Measurements from ENCODE around the gene ZP3. TPM values are rescaled to one million over a fixed set of nuclear protein-coding genes. Genes with fewer than 3 reads are reported as not detected.
"Not testable (repeated sequence)": the region's sequence is repeated elsewhere in the genome, so short reads cannot be mapped to it uniquely, and the experiment has no call there.

The ZP3 gene
- total RNA-seq, 1 donor from 2014 or later, result not detected

DNA sequence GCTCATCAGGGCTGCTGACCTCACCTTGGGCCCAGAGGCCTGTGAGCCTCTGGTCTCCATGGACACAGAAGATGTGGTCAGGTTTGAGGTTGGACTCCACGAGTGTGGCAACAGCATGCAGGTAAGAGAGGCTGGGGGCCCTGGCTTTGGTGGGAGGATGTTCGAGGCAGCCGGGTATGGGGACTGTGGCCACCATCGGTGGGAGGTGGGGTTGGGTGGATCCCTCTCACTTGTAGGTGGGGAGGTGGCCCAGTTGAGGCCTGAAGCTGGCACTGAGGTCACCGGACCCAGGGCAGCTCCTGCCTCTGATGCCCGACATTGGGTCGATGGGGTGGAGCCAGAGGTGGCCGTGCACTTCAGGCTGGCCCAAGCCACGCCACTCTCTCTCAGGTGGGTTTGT lies 406 bp downstream of the ZP3 start:
- H3K4me1 ChIP-seq (ENCODE audit: control insufficient read depth in 3 of 3, insufficient read depth in 3 of 3, low read length in 3 of 3), result peaks cover 0 to 4% (median 0%) of the 10 kb centered on the region in 3 donors
- no peak overlapping the region for H3K27ac ChIP-seq (ENCODE audit: low read depth, low read length)
- H3K4me3 ChIP-seq (ENCODE audit: low read length in 3 of 3), result no peak overlapping the region
- H3K9me3 ChIP-seq (ENCODE audit: control insufficient read depth in 3 of 3, low read length in 3 of 3), result no peaks in the 10 kb centered on the region
- no peaks in the 10 kb centered on the region for H3K36me3 ChIP-seq (ENCODE audit: control insufficient read depth in 3 of 3, insufficient read depth in 3 of 3, low read length in 3 of 3)
- peaks cover 0 to 4% (median 2%) of the 10 kb centered on the region in 3 donors for H3K27me3 ChIP-seq (ENCODE audit: control insufficient read depth in 3 of 3, insufficient read depth in 3 of 3, low read length in 3 of 3)
- no peak overlapping the region for H3K9ac ChIP-seq (ENCODE audit: low read depth in 1 of 3, low read length in 3 of 3)

DNA sequence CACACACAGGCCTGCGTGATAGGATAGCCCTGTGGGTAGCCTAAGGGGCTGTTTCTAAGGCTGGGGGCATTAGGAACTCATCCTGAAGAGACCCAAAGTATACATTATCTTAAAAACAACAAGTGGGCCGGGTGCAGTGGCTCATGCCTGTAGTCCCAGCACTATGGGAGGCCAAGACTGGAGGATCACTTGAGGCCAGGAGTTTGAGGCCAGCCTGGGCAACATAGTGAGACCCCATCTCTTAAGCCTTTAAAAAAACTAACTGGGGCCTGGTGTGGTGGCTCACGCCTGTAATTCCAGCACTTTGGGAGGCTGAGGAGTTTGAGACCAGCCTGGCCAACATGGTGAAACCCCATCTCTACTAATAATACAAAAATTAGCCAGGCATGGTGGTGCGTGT lies 808 bp downstream of the ZP3 start:
- H3K9ac ChIP-seq (ENCODE audit: low read depth in 1 of 3, low read length in 3 of 3); H3K4me1 ChIP-seq (ENCODE audit: control insufficient read depth in 3 of 3, insufficient read depth in 3 of 3, low read length in 3 of 3); H3K27me3 ChIP-seq (ENCODE audit: control insufficient read depth in 3 of 3, insufficient read depth in 3 of 3, low read length in 3 of 3); H3K36me3 ChIP-seq (ENCODE audit: control insufficient read depth in 3 of 3, insufficient read depth in 3 of 3, low read length in 3 of 3); H3K27ac ChIP-seq (ENCODE audit: low read depth, low read length); H3K4me3 ChIP-seq (ENCODE audit: low read length in 3 of 3); H3K9me3 ChIP-seq (ENCODE audit: control insufficient read depth in 3 of 3, low read length in 3 of 3): not testable (repeated sequence)

DNA sequence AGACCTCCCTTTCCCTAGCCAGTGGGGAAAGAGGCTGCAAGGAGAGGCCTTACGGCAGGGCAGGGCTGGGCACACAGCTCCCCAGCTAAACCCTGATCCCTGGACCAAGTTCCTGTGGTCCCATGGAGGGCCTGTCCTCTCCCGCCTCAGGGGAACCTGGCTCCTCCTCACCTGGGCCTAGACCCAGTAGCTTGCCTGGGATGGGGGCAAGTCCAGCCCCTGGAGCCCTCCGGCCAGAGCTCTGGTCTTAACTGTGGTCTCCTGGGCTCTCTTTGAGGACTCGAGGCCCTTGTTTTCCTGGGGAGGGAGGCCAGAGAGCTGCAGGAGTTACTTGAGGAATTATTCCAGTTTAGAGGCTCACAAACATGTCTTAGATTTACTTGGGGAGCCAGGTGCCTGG lies 1.5 kb downstream of the ZP3 start:
- H3K27ac ChIP-seq (ENCODE audit: low read depth, low read length), result no peak overlapping the region

DNA sequence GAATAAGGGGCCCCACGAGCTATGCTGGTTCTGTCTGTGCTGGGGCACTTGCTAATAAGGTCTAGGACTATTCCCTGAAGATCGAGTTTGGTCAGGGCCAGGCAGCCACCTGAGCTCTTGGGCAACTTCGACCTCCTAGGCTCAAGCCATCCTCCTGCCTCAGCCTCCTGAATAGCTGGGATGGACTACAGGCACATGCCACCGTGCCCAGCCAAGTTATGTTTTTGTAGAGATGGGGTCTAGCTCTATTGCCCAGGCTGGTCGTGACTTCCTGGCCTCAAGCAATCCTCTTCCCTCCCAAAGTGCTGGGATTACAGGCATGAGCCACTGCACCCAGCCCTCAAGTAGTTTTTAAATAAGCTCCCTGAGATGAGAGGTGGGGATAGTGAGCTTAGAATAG lies 2.9 kb downstream of the ZP3 start:
- Histone ChIP-seq H3K9me3 (ENCODE audit: control insufficient read depth in 3 of 3, low read length in 3 of 3) (no peaks in the 10 kb centered on the region), H3K4me1 (ENCODE audit: control insufficient read depth in 3 of 3, insufficient read depth in 3 of 3, low read length in 3 of 3) (peaks cover 0 to 4% (median 0%) of the 10 kb centered on the region in 3 donors), H3K4me3 (ENCODE audit: low read length in 3 of 3) (no peak overlapping the region), H3K27me3 (ENCODE audit: control insufficient read depth in 3 of 3, insufficient read depth in 3 of 3, low read length in 3 of 3) (peaks cover 0 to 4% (median 2%) of the 10 kb centered on the region in 3 donors), H3K9ac (ENCODE audit: low read depth in 1 of 3, low read length in 3 of 3) (no peak overlapping the region), H3K36me3 (ENCODE audit: control insufficient read depth in 3 of 3, insufficient read depth in 3 of 3, low read length in 3 of 3) (no peaks in the 10 kb centered on the region), H3K27ac (ENCODE audit: low read depth, low read length) (no peak overlapping the region)

More for the DNA sequence above, 1.5 kb downstream of the ZP3 start:
- peaks cover 0 to 4% (median 0%) of the 10 kb centered on the region in 3 donors for H3K4me1 ChIP-seq (ENCODE audit: control insufficient read depth in 3 of 3, insufficient read depth in 3 of 3, low read length in 3 of 3)
- H3K27me3 ChIP-seq (ENCODE audit: control insufficient read depth in 3 of 3, insufficient read depth in 3 of 3, low read length in 3 of 3), result peaks cover 0 to 4% (median 2%) of the 10 kb centered on the region in 3 donors
- no peak overlapping the region for H3K4me3 ChIP-seq (ENCODE audit: low read length in 3 of 3)
- no peaks in the 10 kb centered on the region for H3K36me3 ChIP-seq (ENCODE audit: control insufficient read depth in 3 of 3, insufficient read depth in 3 of 3, low read length in 3 of 3)
- H3K9ac ChIP-seq (ENCODE audit: low read depth in 1 of 3, low read length in 3 of 3), result no peak overlapping the region
- no peaks in the 10 kb centered on the region for H3K9me3 ChIP-seq (ENCODE audit: control insufficient read depth in 3 of 3, low read length in 3 of 3)

DNA sequence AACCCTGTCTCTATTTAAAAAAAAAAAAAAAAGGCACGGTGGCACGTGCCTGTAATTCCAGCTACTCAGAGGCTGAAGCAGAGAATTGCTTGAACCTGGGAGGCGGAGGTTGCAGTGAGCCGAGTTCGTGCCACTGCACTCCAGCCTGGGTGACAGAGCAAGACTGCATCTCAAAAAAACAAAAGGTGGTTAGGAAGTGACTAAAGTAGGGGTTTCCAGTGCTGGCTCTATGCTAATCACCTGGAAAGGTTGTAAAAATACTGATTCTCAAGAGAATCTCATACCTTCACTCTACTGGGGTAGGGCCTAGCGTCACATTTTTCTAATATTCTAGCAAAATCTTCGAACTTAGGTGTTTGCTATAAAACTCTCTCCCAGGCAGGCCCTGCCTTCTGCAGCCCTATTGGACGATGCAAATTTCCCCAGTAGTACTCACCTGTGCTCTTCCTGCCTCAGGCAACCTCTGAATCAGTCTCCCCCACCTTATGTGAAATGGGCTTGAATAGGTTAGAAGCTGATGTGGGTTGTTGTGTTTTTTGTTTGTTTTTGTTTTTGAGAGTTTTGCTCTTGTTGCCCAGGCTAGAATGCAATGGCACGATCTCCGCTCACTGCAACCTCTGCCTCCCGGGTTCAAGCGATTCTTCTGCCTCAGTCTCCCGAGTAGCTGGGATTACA lies 3.5 kb downstream of the ZP3 start:
- no peak overlapping the region for H3K9ac ChIP-seq (ENCODE audit: low read depth in 1 of 3, low read length in 3 of 3)
- no peak overlapping the region for H3K4me3 ChIP-seq (ENCODE audit: low read length in 3 of 3)
- H3K27me3 ChIP-seq (ENCODE audit: control insufficient read depth in 3 of 3, insufficient read depth in 3 of 3, low read length in 3 of 3), result peaks cover 0 to 2% (median 1%) of the 10 kb centered on the region in 3 donors
- peaks cover 0 to 4% (median 0%) of the 10 kb centered on the region in 3 donors for H3K4me1 ChIP-seq (ENCODE audit: control insufficient read depth in 3 of 3, insufficient read depth in 3 of 3, low read length in 3 of 3)
- no peaks in the 10 kb centered on the region for H3K9me3 ChIP-seq (ENCODE audit: control insufficient read depth in 3 of 3, low read length in 3 of 3)
- no peaks in the 10 kb centered on the region for H3K36me3 ChIP-seq (ENCODE audit: control insufficient read depth in 3 of 3, insufficient read depth in 3 of 3, low read length in 3 of 3)
- no peak overlapping the region for H3K27ac ChIP-seq (ENCODE audit: low read depth, low read length)

DNA sequence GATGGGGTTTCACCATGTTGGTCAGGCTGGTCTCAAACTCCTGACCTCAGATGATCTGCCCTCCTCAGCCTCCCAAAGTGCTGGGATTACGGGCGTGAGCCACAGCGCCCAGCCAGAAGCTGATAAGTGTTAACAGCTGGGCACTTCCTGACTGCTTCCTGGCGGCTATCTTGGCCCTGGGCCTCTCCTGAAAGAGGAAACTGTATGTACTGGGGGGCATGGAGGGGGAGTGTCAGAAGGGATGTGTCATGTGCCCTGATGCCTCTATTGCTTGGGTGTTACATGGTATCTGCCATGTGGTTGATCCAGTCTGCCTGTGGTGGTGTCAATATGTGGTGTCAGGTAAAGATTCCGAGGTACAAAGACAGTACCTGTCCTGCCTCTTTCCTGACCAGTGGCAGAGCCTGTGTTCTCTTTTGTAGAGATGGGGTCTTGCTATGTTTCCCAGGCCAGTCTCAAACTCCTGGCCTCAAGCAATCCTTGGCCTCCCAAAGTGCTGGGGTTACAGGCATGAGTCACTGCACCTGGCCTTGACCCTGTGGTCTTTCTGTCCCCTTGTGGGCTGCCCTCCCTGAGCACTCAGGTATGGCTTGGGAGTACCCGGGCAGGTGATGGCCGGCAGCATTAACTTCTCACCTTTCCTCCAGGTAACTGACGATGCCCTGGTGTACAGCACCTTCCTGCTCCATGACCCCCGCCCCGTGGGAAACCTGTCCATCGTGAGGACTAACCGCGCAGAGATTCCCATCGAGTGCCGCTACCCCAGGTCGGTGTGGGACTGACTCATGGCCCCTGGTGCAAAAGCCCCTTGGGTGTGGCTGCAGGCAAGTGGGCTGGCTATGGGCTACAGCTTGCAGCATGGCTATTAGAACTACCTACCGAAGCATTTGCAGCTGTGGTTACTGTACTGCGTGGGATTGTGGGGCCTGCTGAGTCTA lies 4.4 kb downstream of the ZP3 start:
- no peak overlapping the region for H3K9ac ChIP-seq (ENCODE audit: low read depth in 1 of 3, low read length in 3 of 3)
- no peak overlapping the region for H3K27ac ChIP-seq (ENCODE audit: low read depth, low read length)
- no peak overlapping the region for H3K4me3 ChIP-seq (ENCODE audit: low read length in 3 of 3)
- no peaks in the 10 kb centered on the region for H3K36me3 ChIP-seq (ENCODE audit: control insufficient read depth in 3 of 3, insufficient read depth in 3 of 3, low read length in 3 of 3)
- H3K9me3 ChIP-seq (ENCODE audit: control insufficient read depth in 3 of 3, low read length in 3 of 3), result no peaks in the 10 kb centered on the region
- peaks cover 0 to 2% (median 0%) of the 10 kb centered on the region in 3 donors for H3K27me3 ChIP-seq (ENCODE audit: control insufficient read depth in 3 of 3, insufficient read depth in 3 of 3, low read length in 3 of 3)
- H3K4me1 ChIP-seq (ENCODE audit: control insufficient read depth in 3 of 3, insufficient read depth in 3 of 3, low read length in 3 of 3), result peaks cover 0 to 4% (median 0%) of the 10 kb centered on the region in 3 donors

DNA sequence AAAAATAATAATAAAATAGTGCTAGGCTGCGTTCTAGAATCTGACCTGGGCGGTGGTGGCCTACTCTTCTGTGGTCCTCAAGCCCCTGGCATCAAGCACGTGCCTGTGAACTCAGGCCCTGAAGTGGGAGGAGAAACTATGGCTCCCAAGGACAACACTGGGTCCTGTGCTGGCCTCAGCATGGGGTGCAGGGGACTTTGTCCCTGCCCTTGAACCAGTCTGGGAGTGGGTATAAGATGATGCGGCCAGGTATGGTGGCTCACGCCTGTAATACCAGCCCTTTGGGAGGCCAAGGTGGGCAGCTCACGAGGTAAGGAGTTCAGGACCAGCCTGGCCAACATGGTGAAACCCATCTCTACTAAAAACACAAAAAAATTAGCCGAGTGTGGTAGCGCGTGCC lies 5.5 kb downstream of the ZP3 start:
- Histone ChIP-seq H3K4me3 (ENCODE audit: low read length in 3 of 3) (no peak overlapping the region), H3K27ac (ENCODE audit: low read depth, low read length) (no peak overlapping the region), H3K36me3 (ENCODE audit: control insufficient read depth in 3 of 3, insufficient read depth in 3 of 3, low read length in 3 of 3) (no peaks in the 10 kb centered on the region), H3K4me1 (ENCODE audit: control insufficient read depth in 3 of 3, insufficient read depth in 3 of 3, low read length in 3 of 3) (peaks cover 0 to 4% (median 0%) of the 10 kb centered on the region in 3 donors), H3K9me3 (ENCODE audit: control insufficient read depth in 3 of 3, low read length in 3 of 3) (no peaks in the 10 kb centered on the region), H3K9ac (ENCODE audit: low read depth in 1 of 3, low read length in 3 of 3) (no peak overlapping the region), H3K27me3 (ENCODE audit: control insufficient read depth in 3 of 3, insufficient read depth in 3 of 3, low read length in 3 of 3) (no peaks in the 10 kb centered on the region)

DNA sequence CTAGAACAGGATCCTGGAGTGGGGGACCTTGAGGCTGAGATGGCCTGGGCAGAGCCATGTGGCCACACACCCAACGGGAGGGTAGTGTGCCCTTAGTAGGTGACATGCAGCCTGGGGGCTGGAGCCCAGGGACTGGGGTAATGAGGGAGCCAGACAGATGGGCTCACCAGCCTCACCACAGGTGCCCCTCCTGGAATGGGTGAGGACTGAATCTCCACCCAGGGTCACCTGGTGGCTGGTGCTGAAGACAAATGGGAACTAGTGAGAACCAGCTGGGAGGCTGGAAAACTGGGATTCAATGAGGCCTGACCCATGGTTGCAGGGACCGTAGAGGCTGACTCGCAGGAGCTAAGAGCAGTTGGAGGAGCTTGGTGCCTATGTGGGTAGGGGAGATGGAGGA lies 6.1 kb downstream of the ZP3 start:
- no peak overlapping the region for H3K4me3 ChIP-seq (ENCODE audit: low read length in 3 of 3)
- H3K27me3 ChIP-seq (ENCODE audit: control insufficient read depth in 3 of 3, insufficient read depth in 3 of 3, low read length in 3 of 3), result no peaks in the 10 kb centered on the region
- no peaks in the 10 kb centered on the region for H3K36me3 ChIP-seq (ENCODE audit: control insufficient read depth in 3 of 3, insufficient read depth in 3 of 3, low read length in 3 of 3)
- no peak overlapping the region for H3K9ac ChIP-seq (ENCODE audit: low read depth in 1 of 3, low read length in 3 of 3)
- H3K9me3 ChIP-seq (ENCODE audit: control insufficient read depth in 3 of 3, low read length in 3 of 3), result no peaks in the 10 kb centered on the region
- H3K4me1 ChIP-seq (ENCODE audit: control insufficient read depth in 3 of 3, insufficient read depth in 3 of 3, low read length in 3 of 3), result peaks cover 0 to 4% (median 0%) of the 10 kb centered on the region in 3 donors
- H3K27ac ChIP-seq (ENCODE audit: low read depth, low read length), result no peak overlapping the region

DNA sequence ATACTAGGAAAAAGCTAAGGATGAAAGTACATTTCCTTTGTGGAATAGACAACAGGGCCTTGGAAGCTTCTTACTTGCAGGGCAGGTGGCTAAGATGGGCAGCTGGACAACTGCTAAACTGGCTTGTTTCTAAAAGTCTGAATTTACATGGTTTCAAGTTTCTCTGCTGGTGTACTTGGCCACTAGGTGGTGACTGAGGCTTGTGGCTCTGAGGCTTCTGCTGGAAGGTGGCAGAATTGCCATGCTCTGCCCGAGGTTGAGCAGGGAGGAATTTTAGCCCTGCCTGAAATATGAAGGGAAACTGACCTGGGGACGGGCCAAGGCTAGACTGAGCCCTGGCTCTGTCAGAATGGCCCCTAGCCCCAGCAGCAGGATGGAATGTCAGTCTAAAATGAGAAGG lies 13.1 kb downstream of the ZP3 start:
- H3K27ac ChIP-seq (ENCODE audit: low read depth, low read length); H3K4me3 ChIP-seq (ENCODE audit: low read length in 3 of 3); H3K4me1 ChIP-seq (ENCODE audit: control insufficient read depth in 3 of 3, insufficient read depth in 3 of 3, low read length in 3 of 3); H3K9ac ChIP-seq (ENCODE audit: low read depth in 1 of 3, low read length in 3 of 3); H3K9me3 ChIP-seq (ENCODE audit: control insufficient read depth in 3 of 3, low read length in 3 of 3); H3K36me3 ChIP-seq (ENCODE audit: control insufficient read depth in 3 of 3, insufficient read depth in 3 of 3, low read length in 3 of 3); H3K27me3 ChIP-seq (ENCODE audit: control insufficient read depth in 3 of 3, insufficient read depth in 3 of 3, low read length in 3 of 3): not testable (repeated sequence)

Data from skeletal muscle tissue (tissue), 4 donors.